Central memory CD8-positive, alpha-beta T cell (primary cell): ENCODE measurements around the gene PRORP.

Experiments
- ATAC-seq: fragments of 150-1000 bp; cut with Tn5 transposase; replicated peaks from 2 replicates; pipeline ENCODE4 v1.10.0; 2022; ENCODE audit warnings: mild to moderate bottlenecking, moderate FRiP score, moderate number of reproducible peaks; ENCODE audit not compliant: poor library complexity, severe bottlenecking; ENCODE audit errors: extremely low read depth
- DNase-seq, 2 donors: peaks; one replicate each; pipeline ENCODE4 v3.0.0; 2021; ENCODE audit warnings: low spot score in 2 of 2
- H3K27ac Mint-ChIP-seq: one replicate; pipeline ENCODE4 v1.8.0; 2022; ENCODE audit warnings: low read depth, mild to moderate bottlenecking, moderate library complexity, mixed read lengths
- H3K27me3 Mint-ChIP-seq: one replicate; pipeline ENCODE4 v1.8.0; 2022; ENCODE audit warnings: mixed read lengths
- H3K36me3 Mint-ChIP-seq: one replicate; pipeline ENCODE4 v1.8.0; 2022; ENCODE audit warnings: mild to moderate bottlenecking, moderate library complexity, mixed read lengths; ENCODE audit not compliant: insufficient read depth
- H3K4me1 Mint-ChIP-seq: one replicate; pipeline ENCODE4 v1.8.0; 2022; ENCODE audit warnings: mixed read lengths
- H3K4me3 Mint-ChIP-seq: one replicate; pipeline ENCODE4 v1.8.0; 2022; ENCODE audit warnings: mild to moderate bottlenecking, moderate library complexity, mixed read lengths
- H3K9me3 Mint-ChIP-seq: one replicate; pipeline ENCODE4 v1.8.0; 2022; ENCODE audit warnings: mixed read lengths

PRORP gene

GRCh38 chr14:35116242-35116641 lies 6.1 kb upstream of the PRORP start:
- ATAC-seq: no peak
- peaks cover 64% of the 10 kb centered on the region for H3K36me3 Mint-ChIP-seq

GRCh38 chr14:35117112-35117511 lies 5.2 kb upstream of the PRORP start:
- Mint-ChIP-seq H3K4me1 (peaks cover 48% of the 10 kb centered on the region), H3K27me3 (no peaks in the 10 kb centered on the region), H3K4me3 (peak overlapping the region; percentile 47), H3K36me3 (peaks cover 62% of the 10 kb centered on the region), H3K27ac (peak overlapping the region; percentile 35), H3K9me3 (no peaks in the 10 kb centered on the region)
- DNase-seq (no peak), ATAC-seq (no peak)

More at GRCh38 chr14:35116242-35116641, 6.1 kb upstream of the PRORP start:
- Mint-ChIP-seq H3K27me3 (no peaks in the 10 kb centered on the region), H3K9me3 (no peaks in the 10 kb centered on the region), H3K4me3 (no peak overlapping the region), H3K4me1 (peaks cover 45% of the 10 kb centered on the region), H3K27ac (no peak overlapping the region)
- no peak for DNase-seq

GRCh38 chr14:35121026-35121886 lies 1.1 kb upstream of the PRORP start:
- DNase-seq (no peak), ATAC-seq (no peak)
- H3K27ac Mint-ChIP-seq: peak overlapping the region; percentile 99
- H3K9me3 Mint-ChIP-seq: no peaks in the 10 kb centered on the region
- peaks cover 42% of the 10 kb centered on the region for H3K36me3 Mint-ChIP-seq
- peaks cover 59% of the 10 kb centered on the region for H3K4me1 Mint-ChIP-seq
- H3K4me3 Mint-ChIP-seq: peak overlapping the region; percentile 97
- no peaks in the 10 kb centered on the region for H3K27me3 Mint-ChIP-seq

- Mint-ChIP-seq H3K4me3 (peak overlapping the region; percentile 97), H3K27ac (peak overlapping the region; percentile 99), H3K27me3 (no peaks in the 10 kb centered on the region), H3K9me3 (no peaks in the 10 kb centered on the region), H3K36me3 (peaks cover 41% of the 10 kb centered on the region), H3K4me1 (peaks cover 56% of the 10 kb centered on the region)
- DNase-seq (no peak), ATAC-seq (no peak)
Observed at GRCh38 chr14:35122696-35123387, 490 bp downstream of the PRORP start.

- H3K9me3 Mint-ChIP-seq: no peaks in the 10 kb centered on the region
Observed at GRCh38 chr14:35123388-35123703, 994 bp downstream of the PRORP start.

GRCh38 chr14:35124127-35124526 lies 1.8 kb downstream of the PRORP start:
- DNase-seq (no peak), ATAC-seq (no peak)
- Mint-ChIP-seq H3K9me3 (no peaks in the 10 kb centered on the region), H3K4me1 (peaks cover 63% of the 10 kb centered on the region), H3K4me3 (peak overlapping the region; percentile 97), H3K36me3 (peaks cover 41% of the 10 kb centered on the region), H3K27me3 (no peaks in the 10 kb centered on the region), H3K27ac (peak overlapping the region; percentile 99)

More at GRCh38 chr14:35123388-35123703, 994 bp downstream of the PRORP start:
- no peaks in the 10 kb centered on the region for H3K27me3 Mint-ChIP-seq
- H3K4me3 Mint-ChIP-seq: peak overlapping the region; percentile 97
- H3K36me3 Mint-ChIP-seq: peaks cover 40% of the 10 kb centered on the region
- DNase-seq: no peak
- peaks cover 56% of the 10 kb centered on the region for H3K4me1 Mint-ChIP-seq
- no peak for ATAC-seq
- H3K27ac Mint-ChIP-seq: peak overlapping the region; percentile 99

- peaks cover 4% of the 10 kb centered on the region for H3K9me3 Mint-ChIP-seq
- H3K27me3 Mint-ChIP-seq: no peaks in the 10 kb centered on the region
- ATAC-seq (no peak), DNase-seq (no peak)
- H3K4me1 Mint-ChIP-seq: peaks cover 25% of the 10 kb centered on the region
- peak overlapping the region; percentile 53 for H3K27ac Mint-ChIP-seq
- peaks cover 30% of the 10 kb centered on the region for H3K36me3 Mint-ChIP-seq
- no peak overlapping the region for H3K4me3 Mint-ChIP-seq
Observed at GRCh38 chr14:35133542-35134328, 11.4 kb downstream of the PRORP start.

GRCh38 chr14:35134329-35135123 lies 12.2 kb downstream of the PRORP start:
- H3K9me3 Mint-ChIP-seq: peaks cover 4% of the 10 kb centered on the region
- peaks cover 27% of the 10 kb centered on the region for H3K36me3 Mint-ChIP-seq
- peaks cover 22% of the 10 kb centered on the region for H3K4me1 Mint-ChIP-seq
- ATAC-seq (no peak), DNase-seq (no peak)
- H3K27me3 Mint-ChIP-seq: no peaks in the 10 kb centered on the region
- H3K4me3 Mint-ChIP-seq: no peak overlapping the region
- peak overlapping the region; percentile 53 for H3K27ac Mint-ChIP-seq

- Mint-ChIP-seq H3K27ac (no peak overlapping the region), H3K9me3 (no peaks in the 10 kb centered on the region), H3K4me1 (peaks cover 18% of the 10 kb centered on the region), H3K4me3 (no peak overlapping the region), H3K36me3 (peaks cover 11% of the 10 kb centered on the region), H3K27me3 (no peaks in the 10 kb centered on the region)
- no peak for ATAC-seq
- no peak for DNase-seq
Observed at GRCh38 chr14:35138585-35138984, 16.2 kb downstream of the PRORP start.

- peaks cover 2% of the 10 kb centered on the region for H3K36me3 Mint-ChIP-seq
Observed at GRCh38 chr14:35140718-35141581, 18.6 kb downstream of the PRORP start.

GRCh38 chr14:35144029-35144428 lies 21.7 kb downstream of the PRORP start:
- Mint-ChIP-seq H3K27me3 (no peaks in the 10 kb centered on the region), H3K9me3 (no peaks in the 10 kb centered on the region), H3K36me3 (peaks cover 8% of the 10 kb centered on the region), H3K4me3 (no peak overlapping the region), H3K4me1 (peaks cover 9% of the 10 kb centered on the region), H3K27ac (no peak overlapping the region)
- no peak for DNase-seq
- ATAC-seq: no peak

More at GRCh38 chr14:35140718-35141581, 18.6 kb downstream of the PRORP start:
- H3K9me3 Mint-ChIP-seq: no peaks in the 10 kb centered on the region
- no peaks in the 10 kb centered on the region for H3K27me3 Mint-ChIP-seq
- DNase-seq (no peak), ATAC-seq (no peak)
- no peak overlapping the region for H3K27ac Mint-ChIP-seq
- no peak overlapping the region for H3K4me3 Mint-ChIP-seq
- peaks cover 2% of the 10 kb centered on the region for H3K4me1 Mint-ChIP-seq
